Measurements from ENCODE around the gene YWHAE. TPM values are rescaled to one million over a fixed set of nuclear protein-coding genes. Genes with fewer than 3 reads are reported as not detected.

Gene YWHAE
- total and polyA plus RNA-seq, 9 of the 15 experiments (the other 6 are each of a cell fraction or from before 2014, with no cell fraction given) = 184 to 727 (median 448) TPM

DNA sequence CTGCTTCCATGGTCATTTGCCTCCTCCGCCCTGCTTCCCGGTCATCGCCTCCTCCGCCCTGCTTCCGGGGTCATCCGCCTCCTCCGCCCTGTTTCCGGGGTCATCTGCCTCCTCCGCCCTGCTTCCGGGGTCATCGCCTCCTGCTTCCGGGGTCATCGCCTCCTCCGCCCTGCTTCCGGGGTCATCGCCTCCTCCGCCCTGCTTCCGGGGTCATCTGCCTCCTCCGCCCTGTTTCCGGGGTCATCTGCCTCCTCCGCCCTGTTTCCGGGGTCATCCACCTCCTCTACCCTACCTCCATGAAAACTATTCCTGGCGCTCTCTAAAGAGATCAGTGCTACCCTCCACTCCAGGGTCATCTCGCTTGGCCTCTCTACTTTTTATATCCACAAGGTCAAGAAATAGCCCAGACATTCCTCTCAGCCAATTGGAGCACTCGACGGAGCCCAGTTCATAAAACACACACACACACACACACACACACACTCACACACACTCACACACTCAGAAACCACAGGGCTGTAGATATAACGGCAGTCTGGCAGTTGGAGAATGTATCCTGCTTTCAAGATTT, 75.7 kb downstream of the YWHAE start (continued):
- TF ChIP-seq ZNF175 (CRISPR knock-in tag; IDR thresholded peaks at IDR 0.05; ENCODE audit: low read depth) = no peak
- TF ChIP-seq, protein P1, sequence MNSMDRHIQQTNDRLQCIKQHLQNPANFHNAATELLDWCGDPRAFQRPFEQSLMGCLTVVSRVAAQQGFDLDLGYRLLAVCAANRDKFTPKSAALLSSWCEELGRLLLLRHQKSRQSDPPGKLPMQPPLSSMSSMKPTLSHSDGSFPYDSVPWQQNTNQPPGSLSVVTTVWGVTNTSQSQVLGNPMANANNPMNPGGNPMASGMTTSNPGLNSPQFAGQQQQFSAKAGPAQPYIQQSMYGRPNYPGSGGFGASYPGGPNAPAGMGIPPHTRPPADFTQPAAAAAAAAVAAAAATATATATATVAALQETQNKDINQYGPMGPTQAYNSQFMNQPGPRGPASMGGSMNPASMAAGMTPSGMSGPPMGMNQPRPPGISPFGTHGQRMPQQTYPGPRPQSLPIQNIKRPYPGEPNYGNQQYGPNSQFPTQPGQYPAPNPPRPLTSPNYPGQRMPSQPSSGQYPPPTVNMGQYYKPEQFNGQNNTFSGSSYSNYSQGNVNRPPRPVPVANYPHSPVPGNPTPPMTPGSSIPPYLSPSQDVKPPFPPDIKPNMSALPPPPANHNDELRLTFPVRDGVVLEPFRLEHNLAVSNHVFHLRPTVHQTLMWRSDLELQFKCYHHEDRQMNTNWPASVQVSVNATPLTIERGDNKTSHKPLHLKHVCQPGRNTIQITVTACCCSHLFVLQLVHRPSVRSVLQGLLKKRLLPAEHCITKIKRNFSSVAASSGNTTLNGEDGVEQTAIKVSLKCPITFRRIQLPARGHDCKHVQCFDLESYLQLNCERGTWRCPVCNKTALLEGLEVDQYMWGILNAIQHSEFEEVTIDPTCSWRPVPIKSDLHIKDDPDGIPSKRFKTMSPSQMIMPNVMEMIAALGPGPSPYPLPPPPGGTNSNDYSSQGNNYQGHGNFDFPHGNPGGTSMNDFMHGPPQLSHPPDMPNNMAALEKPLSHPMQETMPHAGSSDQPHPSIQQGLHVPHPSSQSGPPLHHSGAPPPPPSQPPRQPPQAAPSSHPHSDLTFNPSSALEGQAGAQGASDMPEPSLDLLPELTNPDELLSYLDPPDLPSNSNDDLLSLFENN (IDR thresholded peaks at IDR 0.05; ENCODE audit: low read depth in 2 of 2, low read length in 2 of 2) = no peak
- TF ChIP-seq SLC30A9 (CRISPR knock-in tag; IDR thresholded peaks at IDR 0.05) = no peak
- TF ChIP-seq, protein P2, sequence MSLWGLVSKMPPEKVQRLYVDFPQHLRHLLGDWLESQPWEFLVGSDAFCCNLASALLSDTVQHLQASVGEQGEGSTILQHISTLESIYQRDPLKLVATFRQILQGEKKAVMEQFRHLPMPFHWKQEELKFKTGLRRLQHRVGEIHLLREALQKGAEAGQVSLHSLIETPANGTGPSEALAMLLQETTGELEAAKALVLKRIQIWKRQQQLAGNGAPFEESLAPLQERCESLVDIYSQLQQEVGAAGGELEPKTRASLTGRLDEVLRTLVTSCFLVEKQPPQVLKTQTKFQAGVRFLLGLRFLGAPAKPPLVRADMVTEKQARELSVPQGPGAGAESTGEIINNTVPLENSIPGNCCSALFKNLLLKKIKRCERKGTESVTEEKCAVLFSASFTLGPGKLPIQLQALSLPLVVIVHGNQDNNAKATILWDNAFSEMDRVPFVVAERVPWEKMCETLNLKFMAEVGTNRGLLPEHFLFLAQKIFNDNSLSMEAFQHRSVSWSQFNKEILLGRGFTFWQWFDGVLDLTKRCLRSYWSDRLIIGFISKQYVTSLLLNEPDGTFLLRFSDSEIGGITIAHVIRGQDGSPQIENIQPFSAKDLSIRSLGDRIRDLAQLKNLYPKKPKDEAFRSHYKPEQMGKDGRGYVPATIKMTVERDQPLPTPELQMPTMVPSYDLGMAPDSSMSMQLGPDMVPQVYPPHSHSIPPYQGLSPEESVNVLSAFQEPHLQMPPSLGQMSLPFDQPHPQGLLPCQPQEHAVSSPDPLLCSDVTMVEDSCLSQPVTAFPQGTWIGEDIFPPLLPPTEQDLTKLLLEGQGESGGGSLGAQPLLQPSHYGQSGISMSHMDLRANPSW (CRISPR knock-in tag; IDR thresholded peaks at IDR 0.05) = no peak
- TF ChIP-seq KDM1A (IDR thresholded peaks at IDR 0.05) = no peak
- TF ChIP-seq HNRNPK (IDR thresholded peaks at IDR 0.05; ENCODE audit: low read depth, low read length, poor library complexity, severe bottlenecking) = no peak
- TF ChIP-seq SNIP1 (IDR thresholded peaks at IDR 0.05; ENCODE audit: low read depth) = no peak
- no peak for TF ChIP-seq ZBED1 (IDR thresholded peaks at IDR 0.05)
- TF ChIP-seq, protein P3, sequence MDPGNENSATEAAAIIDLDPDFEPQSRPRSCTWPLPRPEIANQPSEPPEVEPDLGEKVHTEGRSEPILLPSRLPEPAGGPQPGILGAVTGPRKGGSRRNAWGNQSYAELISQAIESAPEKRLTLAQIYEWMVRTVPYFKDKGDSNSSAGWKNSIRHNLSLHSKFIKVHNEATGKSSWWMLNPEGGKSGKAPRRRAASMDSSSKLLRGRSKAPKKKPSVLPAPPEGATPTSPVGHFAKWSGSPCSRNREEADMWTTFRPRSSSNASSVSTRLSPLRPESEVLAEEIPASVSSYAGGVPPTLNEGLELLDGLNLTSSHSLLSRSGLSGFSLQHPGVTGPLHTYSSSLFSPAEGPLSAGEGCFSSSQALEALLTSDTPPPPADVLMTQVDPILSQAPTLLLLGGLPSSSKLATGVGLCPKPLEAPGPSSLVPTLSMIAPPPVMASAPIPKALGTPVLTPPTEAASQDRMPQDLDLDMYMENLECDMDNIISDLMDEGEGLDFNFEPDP (CRISPR knock-in tag; IDR thresholded peaks at IDR 0.05) = no peak
- no peak for TF ChIP-seq KLF6 (CRISPR knock-in tag; IDR thresholded peaks at IDR 0.05; ENCODE audit: borderline replicate concordance)
- no peak for TF ChIP-seq GTF2E2 (tag; IDR thresholded peaks at IDR 0.05)
- TF ChIP-seq ZC3H8 (IDR thresholded peaks at IDR 0.05) = no peak
- 0 out of 2 replicates have a peak, but pooled peaks have one; percentile 51 for TF ChIP-seq DIDO1 (tag; IDR thresholded peaks at IDR 0.05; ENCODE audit: low read depth)
- TF ChIP-seq, protein P4, sequence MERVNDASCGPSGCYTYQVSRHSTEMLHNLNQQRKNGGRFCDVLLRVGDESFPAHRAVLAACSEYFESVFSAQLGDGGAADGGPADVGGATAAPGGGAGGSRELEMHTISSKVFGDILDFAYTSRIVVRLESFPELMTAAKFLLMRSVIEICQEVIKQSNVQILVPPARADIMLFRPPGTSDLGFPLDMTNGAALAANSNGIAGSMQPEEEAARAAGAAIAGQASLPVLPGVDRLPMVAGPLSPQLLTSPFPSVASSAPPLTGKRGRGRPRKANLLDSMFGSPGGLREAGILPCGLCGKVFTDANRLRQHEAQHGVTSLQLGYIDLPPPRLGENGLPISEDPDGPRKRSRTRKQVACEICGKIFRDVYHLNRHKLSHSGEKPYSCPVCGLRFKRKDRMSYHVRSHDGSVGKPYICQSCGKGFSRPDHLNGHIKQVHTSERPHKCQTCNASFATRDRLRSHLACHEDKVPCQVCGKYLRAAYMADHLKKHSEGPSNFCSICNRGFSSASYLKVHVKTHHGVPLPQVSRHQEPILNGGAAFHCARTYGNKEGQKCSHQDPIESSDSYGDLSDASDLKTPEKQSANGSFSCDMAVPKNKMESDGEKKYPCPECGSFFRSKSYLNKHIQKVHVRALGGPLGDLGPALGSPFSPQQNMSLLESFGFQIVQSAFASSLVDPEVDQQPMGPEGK (CRISPR knock-in tag; IDR thresholded peaks at IDR 0.05; ENCODE audit: borderline replicate concordance) = no peak
- TF ChIP-seq TARDBP (IDR thresholded peaks at IDR 0.05) = no peak
- no peak for TF ChIP-seq NFE2L1 (tag; IDR thresholded peaks at IDR 0.05; ENCODE audit: borderline replicate concordance, low read depth)

Measured in K562 (cell line).